ENCODE results near the gene INTS2.
"Not testable (repeated sequence)": the region's sequence is repeated elsewhere in the genome, so short reads cannot be mapped to it uniquely, and the experiment has no call there.

INTS2 gene

DNA sequence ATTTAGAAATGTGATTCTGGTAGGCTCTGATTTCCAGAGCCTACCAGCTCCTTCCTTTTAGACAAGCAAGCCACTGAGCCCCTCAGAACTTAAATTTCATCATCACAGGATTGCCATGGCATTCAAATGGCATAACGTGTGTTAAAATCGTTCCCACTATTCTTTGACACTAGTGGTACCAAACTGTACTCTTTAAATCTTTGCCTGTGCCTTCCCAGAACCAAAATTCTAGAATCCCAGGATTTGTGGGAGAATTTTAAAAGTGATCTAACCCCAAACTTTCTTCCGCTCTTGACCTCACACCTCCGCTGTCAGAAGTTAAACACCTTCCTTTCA is 287 bp upstream of the INTS2 start:
- Mint-ChIP-seq H3K36me3 (ENCODE audit: low read depth) (peaks cover 25% of the 10 kb centered on the region), H3K27me3 (ENCODE audit: low read depth, poor library complexity) (peaks cover 23% of the 10 kb centered on the region), H3K9me3 (no peaks in the 10 kb centered on the region), H3K4me1 (peaks cover 19% of the 10 kb centered on the region), H3K27ac (no peak overlapping the region), H3K4me3 (peak overlapping the region; percentile 96)
- TF ChIP-seq, protein P1, sequence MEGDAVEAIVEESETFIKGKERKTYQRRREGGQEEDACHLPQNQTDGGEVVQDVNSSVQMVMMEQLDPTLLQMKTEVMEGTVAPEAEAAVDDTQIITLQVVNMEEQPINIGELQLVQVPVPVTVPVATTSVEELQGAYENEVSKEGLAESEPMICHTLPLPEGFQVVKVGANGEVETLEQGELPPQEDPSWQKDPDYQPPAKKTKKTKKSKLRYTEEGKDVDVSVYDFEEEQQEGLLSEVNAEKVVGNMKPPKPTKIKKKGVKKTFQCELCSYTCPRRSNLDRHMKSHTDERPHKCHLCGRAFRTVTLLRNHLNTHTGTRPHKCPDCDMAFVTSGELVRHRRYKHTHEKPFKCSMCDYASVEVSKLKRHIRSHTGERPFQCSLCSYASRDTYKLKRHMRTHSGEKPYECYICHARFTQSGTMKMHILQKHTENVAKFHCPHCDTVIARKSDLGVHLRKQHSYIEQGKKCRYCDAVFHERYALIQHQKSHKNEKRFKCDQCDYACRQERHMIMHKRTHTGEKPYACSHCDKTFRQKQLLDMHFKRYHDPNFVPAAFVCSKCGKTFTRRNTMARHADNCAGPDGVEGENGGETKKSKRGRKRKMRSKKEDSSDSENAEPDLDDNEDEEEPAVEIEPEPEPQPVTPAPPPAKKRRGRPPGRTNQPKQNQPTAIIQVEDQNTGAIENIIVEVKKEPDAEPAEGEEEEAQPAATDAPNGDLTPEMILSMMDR (IDR thresholded peaks at IDR 0.05), result no peak
- no peak for DNase-seq

DNA sequence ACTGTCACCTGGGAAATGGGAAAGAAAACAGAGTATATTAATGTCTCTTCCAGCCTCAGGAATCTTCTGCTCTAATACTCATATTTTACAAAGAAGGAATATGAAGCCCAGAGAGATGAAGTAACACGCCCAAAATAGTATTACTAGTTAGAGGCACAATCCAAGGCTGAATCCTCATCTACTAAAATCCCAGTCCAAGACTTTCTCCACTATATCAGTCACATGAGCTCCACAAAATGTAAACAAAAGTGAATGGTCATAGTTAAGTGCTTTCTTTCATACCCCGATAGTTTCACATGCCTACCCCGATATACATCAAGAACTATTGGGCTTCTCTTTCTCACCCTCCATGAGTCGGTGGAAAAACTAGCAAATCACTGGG is 965 bp downstream of the INTS2 start:
- Mint-ChIP-seq H3K36me3 (ENCODE audit: low read depth) (peaks cover 35% of the 10 kb centered on the region), H3K9me3 (no peaks in the 10 kb centered on the region), H3K27me3 (ENCODE audit: low read depth, poor library complexity) (peaks cover 23% of the 10 kb centered on the region), H3K4me1 (peaks cover 19% of the 10 kb centered on the region), H3K27ac (peak overlapping the region; percentile 96), H3K4me3 (peak overlapping the region; percentile 96)
- no peak for DNase-seq
- TF ChIP-seq, protein P1 (IDR thresholded peaks at IDR 0.05), result no peak

DNA sequence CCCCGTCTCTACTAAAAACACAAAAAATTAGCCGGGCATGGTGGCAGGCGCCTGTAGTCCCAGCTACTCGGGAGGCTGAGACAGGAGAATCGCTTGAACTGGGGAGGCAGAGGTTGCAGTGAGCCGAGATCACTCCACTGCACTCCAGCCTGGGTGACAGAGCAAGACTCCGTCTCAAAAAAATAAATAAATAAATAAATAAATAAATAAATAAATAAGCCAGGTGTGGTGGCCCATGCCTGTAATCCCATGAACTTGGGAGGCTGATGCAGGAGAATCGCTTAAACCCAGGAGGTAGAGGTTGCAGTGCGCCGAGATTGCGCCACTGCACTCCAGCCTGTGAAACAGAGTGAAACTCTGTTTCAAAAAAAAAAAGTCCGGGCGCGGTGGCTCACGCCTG is 12.6 kb downstream of the INTS2 start:
- not testable (repeated sequence) for H3K27ac Mint-ChIP-seq, DNase-seq
- peaks cover 75% of the 10 kb centered on the region for H3K36me3 Mint-ChIP-seq (ENCODE audit: low read depth)

DNA sequence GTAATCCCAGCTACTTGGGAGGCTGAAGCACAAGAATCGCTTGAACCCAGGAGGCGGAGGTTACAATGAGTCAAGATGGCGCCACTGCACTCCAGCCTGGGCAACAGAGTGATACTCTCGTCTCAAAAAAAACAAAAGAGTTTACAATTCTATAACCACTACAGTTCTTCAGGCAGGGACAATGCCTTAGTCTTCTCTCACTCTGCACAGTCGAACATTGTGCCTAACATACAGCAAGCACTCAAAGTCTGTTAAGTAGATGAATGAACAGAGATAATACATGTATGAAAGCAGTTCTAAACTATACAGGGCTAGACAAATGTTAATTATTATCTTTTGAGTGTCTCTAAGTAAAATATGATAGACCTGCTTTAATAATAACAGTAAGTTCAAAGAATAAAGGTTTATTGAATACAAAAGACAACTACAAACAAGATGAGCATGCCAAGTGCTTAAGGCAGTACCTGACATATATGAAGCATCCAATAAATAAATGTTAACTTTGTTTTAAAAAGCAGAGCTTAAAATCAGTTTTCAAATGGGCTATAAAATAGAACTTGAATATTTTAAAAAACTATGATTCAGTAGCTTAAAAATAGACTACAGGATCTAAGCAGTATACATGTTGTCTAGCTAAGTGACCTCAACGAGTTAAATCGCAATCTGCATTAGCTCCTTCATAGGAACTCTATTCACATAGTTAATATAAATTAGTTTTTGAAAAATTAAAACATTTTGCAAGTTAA is 19.3 kb downstream of the INTS2 start:
- Mint-ChIP-seq H3K36me3 (ENCODE audit: low read depth) (peaks cover 52% of the 10 kb centered on the region), H3K4me1 (no peaks in the 10 kb centered on the region), H3K4me3 (no peak overlapping the region), H3K27me3 (ENCODE audit: low read depth, poor library complexity) (no peaks in the 10 kb centered on the region), H3K27ac (no peak overlapping the region), H3K9me3 (no peaks in the 10 kb centered on the region)
- TF ChIP-seq, protein P1 (IDR thresholded peaks at IDR 0.05), result no peak
- no peak for DNase-seq

More for the DNA sequence above, 12.6 kb downstream of the INTS2 start:
- not testable (repeated sequence) for H3K4me1 Mint-ChIP-seq; H3K27me3 Mint-ChIP-seq (ENCODE audit: low read depth, poor library complexity); H3K4me3 Mint-ChIP-seq; H3K9me3 Mint-ChIP-seq

DNA sequence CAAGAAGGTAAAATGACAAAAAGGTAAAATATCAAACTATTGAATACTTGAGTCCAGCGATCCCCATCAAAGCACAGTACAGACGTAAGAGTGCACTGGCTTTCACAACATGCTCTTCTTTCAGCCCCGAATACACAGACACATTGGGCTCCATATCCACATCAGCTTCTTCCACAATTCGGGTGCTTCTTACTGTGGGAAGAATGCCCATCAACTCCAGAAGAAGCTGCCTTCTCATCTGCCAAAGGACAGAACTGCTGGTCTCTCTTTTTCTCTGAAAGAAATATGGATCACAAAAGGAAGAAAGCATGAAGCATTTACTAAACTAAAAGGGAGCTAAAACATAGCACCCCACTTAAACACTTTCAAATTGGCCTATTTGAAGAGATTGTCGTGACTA is 20.4 kb downstream of the INTS2 start:
- no peaks in the 10 kb centered on the region for H3K27me3 Mint-ChIP-seq (ENCODE audit: low read depth, poor library complexity)
- no peaks in the 10 kb centered on the region for H3K9me3 Mint-ChIP-seq
- peaks cover 60% of the 10 kb centered on the region for H3K36me3 Mint-ChIP-seq (ENCODE audit: low read depth)

DNA sequence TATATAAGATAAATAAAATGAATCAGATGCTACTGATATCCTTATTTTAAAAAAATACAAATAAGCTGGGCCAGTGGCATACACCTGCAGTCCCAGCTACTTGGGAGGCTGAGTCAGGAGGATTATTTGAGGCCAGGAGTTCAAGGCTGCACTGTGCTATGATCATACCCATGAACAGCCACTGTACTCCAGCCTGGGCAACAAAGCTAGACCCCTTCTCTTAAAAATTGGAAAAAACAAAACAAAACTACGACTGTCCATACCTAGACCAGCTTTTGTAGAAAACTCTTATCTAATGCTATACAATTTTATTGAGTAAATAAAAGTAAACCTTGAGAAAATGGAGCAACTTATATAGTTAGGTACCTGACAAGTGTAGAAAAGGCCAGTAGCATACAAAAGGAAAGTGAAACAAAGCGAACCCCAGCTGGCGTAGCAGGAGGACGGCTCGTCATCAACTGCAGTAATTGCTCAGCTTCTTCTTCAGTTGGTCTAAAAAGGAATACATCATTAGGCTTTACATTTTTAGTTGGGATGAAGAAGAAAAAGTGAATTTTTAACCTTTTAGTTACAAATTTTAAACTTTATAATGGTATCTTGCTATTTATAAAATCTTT is 23.6 kb downstream of the INTS2 start:
- H3K9me3 Mint-ChIP-seq, result no peaks in the 10 kb centered on the region
- H3K36me3 Mint-ChIP-seq (ENCODE audit: low read depth), result peaks cover 57% of the 10 kb centered on the region
- no peaks in the 10 kb centered on the region for H3K27me3 Mint-ChIP-seq (ENCODE audit: low read depth, poor library complexity)
- TF ChIP-seq, protein P1 (IDR thresholded peaks at IDR 0.05), result no peak
- H3K4me1 Mint-ChIP-seq, result no peaks in the 10 kb centered on the region
- no peak overlapping the region for H3K4me3 Mint-ChIP-seq
- no peak for DNase-seq
- H3K27ac Mint-ChIP-seq, result no peak overlapping the region

More for the DNA sequence above, 20.4 kb downstream of the INTS2 start:
- TF ChIP-seq, protein P1 (IDR thresholded peaks at IDR 0.05), result no peak
- no peak for DNase-seq
- no peak overlapping the region for H3K27ac Mint-ChIP-seq
- H3K4me1 Mint-ChIP-seq, result no peaks in the 10 kb centered on the region
- no peak overlapping the region for H3K4me3 Mint-ChIP-seq
